WERI-Rb-1 (cell line): ENCODE measurements around the gene GATA6.

Experiments used
- DNase-seq: peaks from one replicate; pipeline ENCODE4 v3.0.0-alpha.2; 2020
- H3K27ac ChIP-seq: fragments of 250-450 bp; sonication (Bioruptor Pico); 2 replicates; pipeline ENCODE4 v1.5.1; 2020; ENCODE audit warnings: mild to moderate bottlenecking, moderate library complexity
- H3K27me3 ChIP-seq: fragments of 250-450 bp; sonication (Bioruptor Pico); 2 replicates; pipeline ENCODE4 v1.5.1; 2021; ENCODE audit warnings: mild to moderate bottlenecking, low read depth, moderate library complexity; ENCODE audit not compliant: insufficient read depth, severe bottlenecking
- H3K36me3 ChIP-seq: fragments of 250-450 bp; sonication (Bioruptor Pico); 2 replicates; pipeline ENCODE4 v1.5.1; 2020; ENCODE audit warnings: mild to moderate bottlenecking, moderate library complexity
- H3K4me3 ChIP-seq: 2 replicates; pipeline ENCODE4 v1.5.1; 2011; ENCODE audit warnings: low read depth, mild to moderate bottlenecking, control low read depth, low read length
- H3K9me3 ChIP-seq: fragments of 250-450 bp; sonication (Bioruptor Pico); 2 replicates; pipeline ENCODE4 v1.5.1; 2021; ENCODE audit warnings: mild to moderate bottlenecking, moderate library complexity; ENCODE audit not compliant: severe bottlenecking
- CTCF ChIP-seq: IDR thresholded peaks from 2 replicates; pipeline ENCODE4 v1.5.1; 2011; ENCODE audit warnings: low read depth, mild to moderate bottlenecking, control low read depth, inconsistent platforms, low read length

GATA6 gene

DNA sequence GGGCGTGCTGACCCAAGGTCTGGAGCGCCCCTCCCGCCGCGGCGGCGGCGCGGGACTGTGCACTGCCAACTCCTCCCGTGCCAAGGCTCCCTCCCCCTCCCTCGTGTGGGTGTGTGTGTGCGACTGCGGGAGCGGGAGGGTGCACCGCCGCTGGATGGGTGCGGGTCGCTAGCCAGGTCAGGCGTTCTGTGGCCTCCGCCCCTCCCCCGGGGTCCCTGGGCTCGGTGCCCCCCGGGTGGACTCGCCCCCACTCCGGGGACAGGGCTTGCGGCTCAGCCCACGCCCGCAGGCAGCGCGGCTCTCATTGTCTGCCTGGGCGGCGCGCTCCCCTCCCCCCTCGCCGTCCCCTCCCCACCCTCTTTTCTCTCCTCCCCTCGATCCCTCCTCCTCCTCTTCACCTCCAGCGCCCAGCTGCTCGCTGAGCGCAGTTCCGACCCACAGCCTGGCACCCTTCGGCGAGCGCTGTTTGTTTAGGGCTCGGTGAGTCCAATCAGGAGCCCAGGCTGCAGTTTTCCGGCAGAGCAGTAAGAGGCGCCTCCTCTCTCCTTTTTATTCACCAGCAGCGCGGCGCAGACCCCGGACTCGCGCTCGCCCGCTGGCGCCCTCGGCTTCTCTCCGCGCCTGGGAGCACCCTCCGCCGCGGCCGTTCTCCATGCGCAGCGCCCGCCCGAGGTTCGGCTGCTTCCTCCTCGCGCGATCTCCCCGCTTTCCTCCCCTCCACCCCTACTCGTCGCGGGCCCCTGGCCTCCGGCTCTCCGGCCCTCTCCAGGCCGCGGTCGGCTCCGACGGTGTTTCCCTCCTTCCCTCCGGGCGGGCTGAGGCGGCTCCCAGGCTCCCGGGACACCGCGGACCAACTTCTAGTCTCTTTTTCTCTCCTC, at the start of gene GATA6:
GATA6 (plus strand) TSS at position 579 of the 878 bp plus-strand sequence. CDS start 1,556 bp downstream, outside the sequence.
- Histone ChIP-seq H3K4me3 (peak within 1 kb of the TSS; percentile 54), H3K36me3 (no peaks in the 10 kb centered on the region), H3K27me3 (peaks cover 92% of the 10 kb centered on the region), H3K27ac (no peak within 1 kb of the TSS), H3K9me3 (peaks cover 24% of the 10 kb centered on the region)
- TF ChIP-seq CTCF: peak; percentile 41
- DNase-seq: peak; percentile 61

DNA sequence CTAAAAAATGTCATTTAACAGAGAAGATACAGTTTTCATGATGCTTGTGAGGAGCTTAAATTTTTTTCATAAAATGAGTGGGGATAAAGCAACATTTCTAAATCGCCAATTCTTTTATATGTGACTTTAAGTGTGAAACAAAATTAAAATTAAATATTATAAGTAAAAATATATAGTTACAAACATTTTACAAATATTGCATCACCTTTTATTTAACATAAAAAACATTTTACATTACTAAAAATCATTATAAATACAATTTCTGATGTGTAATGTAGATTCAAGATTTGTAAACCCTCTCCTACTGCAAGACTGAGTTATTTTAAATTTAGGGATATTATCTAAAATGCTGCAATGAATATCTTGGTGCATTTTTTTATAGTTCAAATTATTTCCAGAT, 44.4 kb upstream of the GATA6 start:
- H3K27me3 ChIP-seq: peaks cover 20% of the 10 kb centered on the region
- TF ChIP-seq CTCF: no peak
- H3K9me3 ChIP-seq: no peaks in the 10 kb centered on the region
- no peak overlapping the region for H3K4me3 ChIP-seq
- H3K27ac ChIP-seq: no peak overlapping the region
- no peaks in the 10 kb centered on the region for H3K36me3 ChIP-seq
- DNase-seq: no peak

DNA sequence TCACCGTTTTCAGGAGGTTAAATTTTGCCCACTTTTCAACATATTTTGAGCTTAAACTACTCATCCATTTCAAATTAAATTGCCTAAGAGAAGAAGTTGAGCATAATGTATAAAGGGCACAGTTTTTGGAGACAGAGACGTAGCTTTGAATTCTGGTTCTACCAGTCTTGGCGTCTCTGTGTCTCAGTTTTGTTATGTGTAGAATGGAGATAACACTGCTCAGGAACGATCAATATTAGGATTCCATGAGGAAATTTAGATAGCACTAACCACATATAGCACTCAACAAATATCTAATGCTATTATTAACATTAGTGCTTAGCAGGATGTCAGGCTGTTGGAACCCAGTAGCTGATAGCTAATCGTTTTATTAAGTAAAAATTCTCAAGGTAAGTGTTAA, 40.4 kb upstream of the GATA6 start:
- Histone ChIP-seq H3K36me3 (no peaks in the 10 kb centered on the region), H3K27me3 (peaks cover 34% of the 10 kb centered on the region), H3K27ac (no peak overlapping the region), H3K4me3 (no peak overlapping the region), H3K9me3 (no peaks in the 10 kb centered on the region)
- TF ChIP-seq CTCF: no peak
- no peak for DNase-seq

GRCh38 chr18:22129778-22130177, 39.6 kb upstream of the GATA6 start:
- no peak overlapping the region for H3K27ac ChIP-seq
- DNase-seq: no peak
- TF ChIP-seq CTCF: no peak
- no peak overlapping the region for H3K4me3 ChIP-seq
- no peaks in the 10 kb centered on the region for H3K36me3 ChIP-seq
- peaks cover 34% of the 10 kb centered on the region for H3K27me3 ChIP-seq
- no peaks in the 10 kb centered on the region for H3K9me3 ChIP-seq

- Histone ChIP-seq H3K4me3 (no peak overlapping the region), H3K27ac (no peak overlapping the region), H3K27me3 (peaks cover 32% of the 10 kb centered on the region), H3K36me3 (no peaks in the 10 kb centered on the region), H3K9me3 (no peaks in the 10 kb centered on the region)
- no peak for DNase-seq
- TF ChIP-seq CTCF: no peak
Measured at GRCh38 chr18:22132258-22132657, 37.1 kb upstream of the GATA6 start.
